DND-41 (cell line): ENCODE data around the gene TRMT10A.

Experiments
- ATAC-seq: fragments of 200-7000 bp; cut with Tn5 transposase; 3 replicates; pipeline ENCODE4 v1.9.1; 2021; ENCODE audit warnings: low read depth; ENCODE audit not compliant: insufficient read depth
- DNase-seq: peaks from one replicate; pipeline ENCODE4 v3.0.0-alpha.2; 2020
- H2AFZ ChIP-seq: 2 replicates; pipeline ENCODE4 v1.6.0; 2012; ENCODE audit warnings: low read depth, low read length
- H3K27ac ChIP-seq: 2 replicates; pipeline ENCODE4 v1.5.1; 2012; ENCODE audit warnings: low read length, inconsistent platforms
- H3K27me3 ChIP-seq: fragments of 200-600 bp; sonication (generic); 2 replicates; pipeline ENCODE4 v1.6.0; 2012; ENCODE audit warnings: low read length, mild to moderate bottlenecking, inconsistent platforms; ENCODE audit not compliant: insufficient read depth, poor library complexity
- H3K36me3 ChIP-seq: 2 replicates; pipeline ENCODE4 v1.5.1; 2012; ENCODE audit warnings: low read length, inconsistent platforms; ENCODE audit not compliant: insufficient read depth
- H3K4me1 ChIP-seq: 2 replicates; pipeline ENCODE4 v1.5.1; 2012; ENCODE audit warnings: mild to moderate bottlenecking, low read length; ENCODE audit not compliant: insufficient read depth
- H3K4me2 ChIP-seq: 2 replicates; pipeline ENCODE4 v1.6.0; 2012; ENCODE audit warnings: mild to moderate bottlenecking, moderate library complexity, low read length, inconsistent platforms; ENCODE audit not compliant: insufficient read depth
- H3K4me3 ChIP-seq, 2 experiments: fragments of 200-600 bp in 1 of 2; shearing (Covaris generic) in 1 of 2; 2 replicates each; pipeline ENCODE4 v1.5.1; 2012 to 2016; ENCODE audit warnings: inconsistent platforms in 2 of 2, low read length in 2 of 2, mild to moderate bottlenecking in 2 of 2, low read depth in 1 of 2, moderate library complexity in 1 of 2
- H3K79me2 ChIP-seq: 2 replicates; pipeline ENCODE4 v1.6.0; 2012; ENCODE audit warnings: low read length, inconsistent platforms; ENCODE audit not compliant: insufficient read depth
- H3K9ac ChIP-seq: 2 replicates; pipeline ENCODE4 v1.6.0; 2012; ENCODE audit warnings: low read depth, mild to moderate bottlenecking, inconsistent platforms, low read length, moderate library complexity
- H3K9me3 ChIP-seq: 2 replicates; pipeline ENCODE4 v1.5.1; 2012; ENCODE audit warnings: low read length, moderate library complexity, mild to moderate bottlenecking, inconsistent platforms; ENCODE audit not compliant: insufficient read depth, severe bottlenecking
- H4K20me1 ChIP-seq: 2 replicates; pipeline ENCODE4 v1.6.0; 2012; ENCODE audit warnings: low read length; ENCODE audit not compliant: insufficient read depth
- CTCF ChIP-seq: IDR thresholded peaks from 2 replicates; pipeline ENCODE4 v1.5.1; 2012; ENCODE audit warnings: borderline replicate concordance, low read length, moderate library complexity, mild to moderate bottlenecking; ENCODE audit not compliant: poor library complexity, severe bottlenecking; ENCODE audit errors: extremely low read depth
- EZH2 ChIP-seq: IDR thresholded peaks from 3 replicates; pipeline ENCODE4 v1.6.1; 2012; ENCODE audit warnings: borderline replicate concordance, low read depth, mild to moderate bottlenecking, moderate library complexity, low read length, inconsistent platforms; ENCODE audit not compliant: severe bottlenecking

Gene TRMT10A

GRCh38 chr4:99578714-99579113 is 14.9 kb upstream of the TRMT10A start:
- Histone ChIP-seq H4K20me1 (no peaks in the 10 kb centered on the region), H3K4me3 (no peak overlapping the region), H3K9me3 (no peaks in the 10 kb centered on the region), H3K27me3 (peaks cover 7% of the 10 kb centered on the region), H3K4me2 (no peak overlapping the region), H3K9ac (no peak overlapping the region), H2AFZ (no peak overlapping the region), H3K79me2 (no peaks in the 10 kb centered on the region), H3K36me3 (no peaks in the 10 kb centered on the region), H3K4me1 (no peaks in the 10 kb centered on the region), H3K27ac (no peak overlapping the region)
- DNase-seq (no peak), ATAC-seq (no peak)
- TF ChIP-seq EZH2 (no peak), CTCF (no peak)

DNA sequence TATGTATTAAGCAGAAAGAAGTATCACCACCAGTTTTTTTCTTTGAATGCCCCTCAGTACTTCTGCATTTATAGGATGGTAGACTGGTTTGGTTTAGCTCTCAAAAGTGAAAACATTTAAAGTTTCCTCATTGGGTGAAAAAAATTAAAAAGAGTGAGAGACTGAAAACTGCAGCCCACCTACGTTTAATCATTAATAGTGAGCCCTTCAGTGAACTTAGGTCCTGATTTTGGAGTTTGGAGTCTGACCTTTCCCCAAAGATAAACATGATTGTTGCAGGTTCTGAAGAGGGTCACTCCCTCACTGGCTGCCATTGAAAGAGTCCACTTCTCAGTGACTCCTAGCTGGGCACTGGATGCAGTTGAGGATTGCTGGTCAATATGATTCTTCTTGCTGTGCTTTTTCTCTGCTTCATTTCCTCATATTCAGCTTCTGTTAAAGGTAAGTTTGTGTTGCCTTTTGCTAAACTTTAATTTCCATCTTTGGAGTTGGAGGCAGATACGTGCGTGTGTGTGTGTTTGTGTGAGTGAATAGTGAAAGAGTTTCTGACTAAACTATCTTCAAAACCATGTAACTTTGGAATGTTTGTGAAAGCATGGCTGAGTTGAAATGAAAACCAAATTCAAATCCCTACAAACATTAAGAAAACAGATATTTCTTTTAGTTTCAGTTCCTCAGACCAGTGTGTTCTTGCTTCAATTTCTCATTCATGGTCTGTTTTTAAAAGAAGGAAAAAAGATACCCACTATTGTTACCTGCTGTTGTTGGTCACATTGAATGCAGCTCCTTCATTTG is 10.9 kb upstream of the TRMT10A start, which contains the start of gene MTTP:
TSS of gene MTTP (plus strand) at position 295 of the 795 bp plus-strand sequence. CDS start at position 381, 86 bp downstream.
- ATAC-seq (no peak), DNase-seq (no peak)
- Histone ChIP-seq H3K9me3 (no peaks in the 10 kb centered on the region), H3K27me3 (peaks cover 12% of the 10 kb centered on the region), H3K4me2 (no peak within 1 kb of the TSS), H4K20me1 (no peaks in the 10 kb centered on the region), H3K79me2 (no peaks in the 10 kb centered on the region), H3K4me1 (no peaks in the 10 kb centered on the region), H3K4me3 (no peak within 1 kb of the TSS), H3K27ac (no peak within 1 kb of the TSS), H2AFZ (no peak within 1 kb of the TSS), H3K36me3 (no peaks in the 10 kb centered on the region), H3K9ac (no peak within 1 kb of the TSS)
- TF ChIP-seq EZH2 (no peak), CTCF (no peak)

- H3K9me3 ChIP-seq, result no peaks in the 10 kb centered on the region
- no peak overlapping the region for H3K4me2 ChIP-seq
- no peak for ATAC-seq
- H3K4me3 ChIP-seq, result no peak overlapping the region
- no peak overlapping the region for H2AFZ ChIP-seq
- DNase-seq, result no peak
- H3K36me3 ChIP-seq, result no peaks in the 10 kb centered on the region
- H3K79me2 ChIP-seq, result no peaks in the 10 kb centered on the region
- no peak overlapping the region for H3K27ac ChIP-seq
- H4K20me1 ChIP-seq, result no peaks in the 10 kb centered on the region
- TF ChIP-seq EZH2 (no peak), CTCF (no peak)
- H3K4me1 ChIP-seq, result no peaks in the 10 kb centered on the region
- H3K9ac ChIP-seq, result no peak overlapping the region
- H3K27me3 ChIP-seq, result peaks cover 12% of the 10 kb centered on the region
Measured at GRCh38 chr4:99573735-99574368, 10.0 kb upstream of the TRMT10A start.
